AG04450 (cell line): Measurements from ENCODE around the gene PGRMC1. TPM values are rescaled to one million over a fixed set of nuclear protein-coding genes. Genes with fewer than 3 reads are reported as not detected.

Experiments
- CTCF ChIA-PET: fragments of 300-600, 350-600 bp; formaldehyde crosslinking; extraction: SDS; loops from one replicate; lab custom pipeline; 2022; ENCODE audit warnings: antibody characterized with exemption, inconsistent platforms; lab: Charles Lee
- POLR2A ChIA-PET: fragments of 350-600 bp; formaldehyde crosslinking; extraction: SDS; loops from one replicate; lab custom pipeline; 2021; ENCODE audit warnings: antibody characterized with exemption, inconsistent platforms; lab: Yijun Ruan, JAX
- DNase-seq: peaks from one replicate; pipeline ENCODE4 v3.0.0-alpha.2; 2011; ENCODE audit warnings: low read depth, low spot score
- H3K27ac ChIP-seq: one replicate; pipeline ENCODE4 v1.5.1; 2012; ENCODE audit warnings: low read depth, low read length, control low read depth
- H3K27me3 ChIP-seq: one replicate; pipeline ENCODE4 v1.6.0; 2012; ENCODE audit warnings: low read length; ENCODE audit not compliant: control insufficient read depth, insufficient read depth
- H3K4me3 ChIP-seq: 2 replicates; pipeline ENCODE4 v1.5.1; 2011; ENCODE audit warnings: mild to moderate bottlenecking, low read depth, low read length, control low read depth
- H3K9me3 ChIP-seq: 2 replicates; pipeline ENCODE4 v1.5.1; 2012; ENCODE audit warnings: low read length; ENCODE audit not compliant: control insufficient read depth, insufficient read depth
- CTCF ChIP-seq: IDR thresholded peaks from 2 replicates; pipeline ENCODE4 v1.5.1; 2011; ENCODE audit warnings: low read depth, low read length, control low read depth, inconsistent platforms
- polyA plus RNA-seq: library from polyadenylated mRNA; depleted of rRNA; stranded (reverse); fragments of >200 nt; gene quantifications from 2 replicates; pipeline ENCODE4 v1.2.3, GENCODE V29; 2011

The PGRMC1 gene
- polyA plus RNA-seq, 1 experiment, result 110 TPM

- ChIA-PET CTCF (no interaction called here), POLR2A (no interaction called here)
- no peak for TF ChIP-seq CTCF
- H3K4me3 ChIP-seq, result no peak overlapping the region
- H3K9me3 ChIP-seq, result no peaks in the 10 kb centered on the region
- DNase-seq, result no peak
- peak overlapping the region; percentile 47 for H3K27ac ChIP-seq
- no peaks in the 10 kb centered on the region for H3K27me3 ChIP-seq
These were observed 4.3 kb downstream of the PGRMC1 start for GRCh38 chrX:119240356-119240755.

GRCh38 chrX:119247702-119248101 lies 11.6 kb downstream of the PGRMC1 start:
- Histone ChIP-seq H3K4me3 (no peak overlapping the region), H3K9me3 (no peaks in the 10 kb centered on the region), H3K27me3 (no peaks in the 10 kb centered on the region), H3K27ac (no peak overlapping the region)
- ChIA-PET CTCF (no interaction called here), POLR2A (no interaction called here)
- no peak for TF ChIP-seq CTCF
- DNase-seq, result no peak

GRCh38 chrX:119249891-119250290 lies 13.8 kb downstream of the PGRMC1 start:
- Histone ChIP-seq H3K9me3 (no peaks in the 10 kb centered on the region), H3K4me3 (no peak overlapping the region), H3K27me3 (no peaks in the 10 kb centered on the region), H3K27ac (no peak overlapping the region)
- ChIA-PET POLR2A (no interaction called here), CTCF (no interaction called here)
- TF ChIP-seq CTCF, result no peak
- no peak for DNase-seq

- no peak for DNase-seq
- ChIA-PET POLR2A (no interaction called here), CTCF (no interaction called here)
- Histone ChIP-seq H3K27me3 (no peaks in the 10 kb centered on the region), H3K9me3 (no peaks in the 10 kb centered on the region), H3K4me3 (no peak overlapping the region), H3K27ac (no peak overlapping the region)
- TF ChIP-seq CTCF, result no peak
These were observed 15.3 kb downstream of the PGRMC1 start for GRCh38 chrX:119251386-119251785.

GRCh38 chrX:119252716-119253115 lies 16.6 kb downstream of the PGRMC1 start:
- Histone ChIP-seq H3K27ac (no peak overlapping the region), H3K4me3 (no peak overlapping the region), H3K27me3 (peaks cover 5% of the 10 kb centered on the region), H3K9me3 (no peaks in the 10 kb centered on the region)
- ChIA-PET CTCF (interaction anchor here (2.3 kb wide), 1 partner anchor 13 kb away, joined by 6 read pairs; no protein-coding TSS in a partner anchor), POLR2A (no interaction called here)
- no peak for TF ChIP-seq CTCF
- no peak for DNase-seq
